ENCODE results near the gene BCL2A1.
A peak's percentile ranks its signal among the peaks of the same experiment; 100 is the strongest.
"Not testable (repeated sequence)": the region's sequence is repeated elsewhere in the genome, so short reads cannot be mapped to it uniquely, and the experiment has no call there.

Gene BCL2A1

GRCh38 chr15:79970624-79971434 lies at the start of gene BCL2A1:
TSS of gene BCL2A1 (minus strand) at chr15:79971196. CDS start at chr15:79971119, 77 bp downstream.
- no peak for DNase-seq (ENCODE audit: low spot score)

- DNase-seq (ENCODE audit: low spot score) = no peak
Measured at GRCh38 chr15:80020731-80021130, 49.7 kb upstream of the BCL2A1 start.

- DNase-seq (ENCODE audit: low spot score) = not testable (repeated sequence)
Measured at GRCh38 chr15:80020149-80020548, 49.2 kb upstream of the BCL2A1 start.

DNA sequence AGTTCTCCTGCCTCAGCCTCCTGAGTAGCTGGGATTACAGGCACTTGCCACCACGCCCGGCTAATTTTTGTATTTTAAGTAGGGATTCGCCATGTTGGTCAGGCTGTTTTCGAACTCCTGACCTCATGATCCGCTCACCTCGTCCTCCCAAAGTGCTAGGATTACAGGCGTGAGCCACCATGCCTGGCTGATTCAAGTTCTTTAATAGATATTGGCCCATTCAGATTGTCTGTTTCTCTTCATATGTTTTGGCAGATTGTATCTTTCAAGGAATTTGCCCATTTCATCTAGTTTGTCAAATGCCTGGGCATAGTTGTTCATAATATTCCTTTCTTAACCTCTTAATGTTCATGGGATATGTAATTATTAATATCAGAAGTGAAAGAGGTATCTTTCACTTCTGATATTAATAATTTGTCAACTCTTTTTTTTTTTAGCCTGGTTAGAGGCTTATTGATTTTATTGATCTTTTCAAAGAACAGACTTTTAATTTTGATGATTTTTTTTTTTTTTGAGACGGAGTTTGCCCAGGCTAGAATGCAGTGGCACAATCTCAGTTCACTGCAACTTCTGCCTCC lies 48.3 kb upstream of the BCL2A1 start:
- DNase-seq (ENCODE audit: low spot score) = no peak

DNA sequence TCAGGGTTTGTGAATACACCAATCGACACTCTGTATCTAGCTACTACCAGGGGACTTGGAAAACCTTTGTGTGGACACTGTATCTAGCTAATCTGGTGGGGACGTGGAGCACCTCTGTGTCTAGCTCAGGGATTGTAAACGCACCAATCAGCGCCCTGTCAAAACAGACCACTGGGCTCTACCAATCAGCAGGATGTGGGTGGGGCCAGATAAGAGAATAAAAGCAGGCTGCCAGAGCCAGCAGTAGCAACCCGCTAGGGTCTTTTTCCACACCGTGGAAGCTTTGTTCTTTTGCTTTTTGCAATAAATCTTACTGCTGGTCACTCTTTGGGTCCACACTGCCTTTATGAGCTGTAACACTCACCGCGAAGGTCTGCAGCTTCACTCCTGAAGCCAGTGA lies 46.1 kb upstream of the BCL2A1 start:
- not testable (repeated sequence) for DNase-seq (ENCODE audit: low spot score)

DNA sequence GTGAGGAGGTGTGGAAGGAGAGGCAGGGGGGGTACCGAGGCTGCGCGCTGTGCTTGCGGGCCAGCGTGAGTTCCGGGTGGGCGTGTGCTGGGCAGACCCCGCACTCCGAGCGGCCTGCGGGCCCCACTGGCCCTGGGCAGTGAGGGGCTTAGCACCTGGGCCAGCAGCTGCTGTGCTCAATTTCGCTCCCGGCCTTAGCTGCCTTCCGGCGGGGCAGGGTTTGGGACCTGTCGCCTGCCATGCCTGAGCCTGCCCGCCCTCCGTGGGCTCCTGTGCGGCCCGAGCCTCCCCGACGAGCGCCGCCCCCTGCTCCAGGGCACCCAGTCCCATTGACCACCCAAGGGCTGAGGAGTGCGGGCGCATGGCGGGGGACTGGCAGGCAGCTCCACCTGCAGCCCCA lies 45.5 kb upstream of the BCL2A1 start:
- DNase-seq (ENCODE audit: low spot score) = not testable (repeated sequence)

DNA sequence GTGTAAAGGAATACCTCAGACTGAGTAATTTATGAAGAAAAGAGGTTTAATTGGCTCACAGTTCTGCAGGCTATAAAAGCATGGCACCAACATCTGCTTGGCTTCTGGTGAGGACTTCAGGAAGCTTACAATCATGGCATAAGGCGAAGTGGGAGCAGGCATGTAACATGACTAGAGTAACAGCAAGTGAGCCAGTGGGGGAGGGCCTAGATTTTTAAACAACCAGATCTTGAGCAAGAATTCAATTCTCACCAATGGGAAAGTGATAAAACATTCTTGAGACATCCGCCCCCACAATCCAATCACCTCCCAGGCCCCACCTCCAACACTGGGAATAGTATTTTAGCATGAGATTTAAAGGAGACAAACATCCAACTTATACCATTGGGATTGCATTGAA lies 44.2 kb upstream of the BCL2A1 start:
- no peak for DNase-seq (ENCODE audit: low spot score)

GRCh38 chr15:80014186-80014585 lies 43.2 kb upstream of the BCL2A1 start:
- not testable (repeated sequence) for DNase-seq (ENCODE audit: low spot score)

- no peak for DNase-seq (ENCODE audit: low spot score)
Measured at GRCh38 chr15:80012060-80012726, 41.2 kb upstream of the BCL2A1 start.

DNA sequence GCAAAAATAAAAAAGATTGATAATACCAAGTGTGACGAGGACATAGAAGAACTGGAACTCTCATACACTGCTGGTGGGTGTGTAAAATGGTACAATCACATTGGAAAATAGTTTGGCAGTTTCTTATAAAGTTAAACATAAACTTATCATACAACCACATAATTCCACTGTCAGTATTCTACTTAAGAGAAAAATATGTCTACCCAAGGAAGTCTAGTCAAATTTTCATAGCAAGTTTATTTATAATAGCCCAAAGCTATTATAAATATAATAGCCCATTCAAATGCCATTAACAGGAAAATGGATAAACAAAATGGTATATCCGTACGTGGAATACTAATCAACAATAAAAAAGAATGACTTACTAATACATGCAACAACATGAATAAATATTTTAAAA lies 40.6 kb upstream of the BCL2A1 start:
- DNase-seq (ENCODE audit: low spot score) = no peak

GRCh38 chr15:80011041-80011523 lies 40.1 kb upstream of the BCL2A1 start:
- DNase-seq (ENCODE audit: low spot score) = not testable (repeated sequence)

GRCh38 chr15:80010131-80010673 lies 39.2 kb upstream of the BCL2A1 start:
- DNase-seq (ENCODE audit: low spot score) = peak; percentile 57

GRCh38 chr15:80007532-80007931 lies 36.5 kb upstream of the BCL2A1 start:
- DNase-seq (ENCODE audit: low spot score) = no peak

DNA sequence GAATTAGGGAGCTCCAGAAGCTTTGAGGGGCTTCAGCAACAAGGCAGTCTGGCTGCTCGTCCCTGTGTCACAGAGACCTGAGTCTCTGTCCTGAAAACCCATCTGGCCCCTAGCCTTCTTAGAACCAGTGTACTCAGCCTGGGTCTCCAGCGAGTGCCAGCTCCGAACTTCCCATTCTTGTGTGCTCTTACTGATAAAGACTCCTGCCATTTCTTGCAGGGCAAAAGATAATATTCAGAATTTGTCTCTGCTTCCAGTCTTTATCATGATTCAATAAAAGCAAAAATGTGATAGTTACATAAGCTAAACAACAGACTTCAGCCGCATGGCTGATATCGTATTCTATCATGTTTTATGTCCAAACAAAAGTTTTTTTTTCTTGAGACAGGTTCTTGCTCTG lies 36.0 kb upstream of the BCL2A1 start:
- no peak for DNase-seq (ENCODE audit: low spot score)

DNA sequence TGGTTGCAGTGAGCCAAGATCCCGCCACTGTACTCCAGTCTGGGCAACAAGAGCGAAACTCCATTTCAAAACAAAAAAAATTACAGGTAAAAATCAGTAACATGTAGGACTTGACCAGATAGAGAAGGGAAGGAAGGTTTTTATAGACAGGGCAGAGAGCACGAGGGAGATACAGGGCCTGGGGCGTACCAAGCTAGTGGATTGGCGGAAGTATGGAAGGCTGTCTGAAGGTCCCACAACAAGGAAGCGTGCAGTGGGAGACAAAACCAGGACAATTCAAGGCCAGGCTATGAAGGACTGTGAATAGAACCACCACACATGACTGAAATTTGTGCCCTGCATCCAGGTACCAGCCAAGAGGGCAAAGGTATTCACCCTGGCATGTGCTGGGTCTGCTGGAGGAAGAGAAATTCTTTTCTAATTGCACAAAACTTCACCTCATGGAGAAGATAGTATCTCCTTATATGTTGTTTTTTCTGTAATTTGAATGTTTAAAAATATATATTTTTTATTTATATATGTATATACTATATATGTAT lies 33.0 kb upstream of the BCL2A1 start:
- no peak for DNase-seq (ENCODE audit: low spot score)

- DNase-seq (ENCODE audit: low spot score) = no peak
Measured at GRCh38 chr15:80003171-80003570, 32.2 kb upstream of the BCL2A1 start.

- no peak for DNase-seq (ENCODE audit: low spot score)
Measured at GRCh38 chr15:80002267-80002666, 31.3 kb upstream of the BCL2A1 start.

GRCh38 chr15:79994615-79995014 lies 23.6 kb upstream of the BCL2A1 start:
- DNase-seq (ENCODE audit: low spot score) = peak; percentile 41

- DNase-seq (ENCODE audit: low spot score) = no peak
Measured at GRCh38 chr15:79991826-79992225, 20.8 kb upstream of the BCL2A1 start.

DNA sequence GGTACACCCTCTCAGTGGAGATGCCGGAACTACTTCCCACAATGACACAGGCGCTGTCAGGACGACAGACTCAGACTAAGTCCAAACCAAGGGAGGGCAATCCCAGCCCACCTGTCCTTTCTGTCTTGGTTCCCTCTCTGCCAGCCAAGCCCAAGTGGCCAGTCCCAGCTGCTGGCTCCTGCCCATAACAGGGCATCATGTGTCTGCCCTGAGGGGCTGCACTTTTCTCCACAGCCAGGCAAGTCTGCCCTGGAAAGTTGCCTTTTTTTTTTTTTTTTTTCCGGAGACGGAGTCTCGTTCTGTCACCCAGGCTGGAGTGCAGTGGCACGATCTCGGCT lies 20.0 kb upstream of the BCL2A1 start:
- no peak for DNase-seq (ENCODE audit: low spot score)

GRCh38 chr15:79990280-79990996 lies 19.4 kb upstream of the BCL2A1 start:
- no peak for DNase-seq (ENCODE audit: low spot score)

DNA sequence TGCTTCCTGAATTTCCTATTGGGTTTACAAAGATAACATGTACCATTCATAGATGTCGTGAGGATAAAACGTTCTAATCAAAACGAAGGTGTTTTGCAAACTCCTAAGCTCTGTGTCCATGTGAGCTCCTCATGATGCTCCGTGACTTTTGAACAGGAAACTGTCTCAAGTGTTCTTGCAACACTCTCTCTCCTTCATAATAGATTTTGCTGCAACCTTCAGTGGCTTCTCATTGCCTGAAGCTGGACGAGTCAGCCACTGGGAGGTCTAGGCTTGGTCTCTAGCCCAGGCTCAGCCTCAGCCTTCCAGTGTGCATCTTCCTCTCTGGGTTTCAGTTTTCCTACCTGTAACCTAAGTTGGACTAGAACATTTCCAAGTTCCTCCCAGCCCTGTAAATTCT lies 18.7 kb upstream of the BCL2A1 start:
- no peak for DNase-seq (ENCODE audit: low spot score)
